WTC11 (cell line): ENCODE measurements around the gene FHAD1. TPM values are rescaled to one million over a fixed set of nuclear protein-coding genes. Genes with fewer than 3 reads are reported as not detected.

Experiments used
- ATAC-seq: fragments of 200-7000 bp; cut with Tn5 transposase; 2 replicates; pipeline ENCODE4 v1.10.0; 2021; ENCODE audit warnings: mild to moderate bottlenecking, moderate library complexity
- CTCF ChIA-PET: fragments of 300-600 bp; sonication (Branson Sonifier 250); formaldehyde crosslinking; loops from one replicate; lab custom pipeline; 2021; ENCODE audit warnings: antibody characterized with exemption; lab: Charles Lee
- POLR2A ChIA-PET: fragments of 350-600 bp; sonication (Branson Sonifier 250); formaldehyde crosslinking; loops from one replicate; lab custom pipeline; 2021; ENCODE audit warnings: antibody characterized with exemption; lab: Charles Lee
- DNase-seq: peaks from one replicate; pipeline ENCODE4 v3.0.0; 2021; ENCODE audit warnings: low spot score
- H3K27ac Mint-ChIP-seq: 2 replicates; pipeline ENCODE4 v1.8.0; 2021; ENCODE audit warnings: mixed read lengths
- H3K27me3 Mint-ChIP-seq: 2 replicates; pipeline ENCODE4 v1.8.0; 2021; ENCODE audit warnings: low read depth, mild to moderate bottlenecking, moderate library complexity, mixed read lengths
- H3K36me3 Mint-ChIP-seq: 2 replicates; pipeline ENCODE4 v1.8.0; 2021; ENCODE audit warnings: mixed read lengths
- H3K4me1 Mint-ChIP-seq: 2 replicates; pipeline ENCODE4 v1.8.0; 2022; ENCODE audit warnings: mixed read lengths
- H3K4me3 Mint-ChIP-seq: 2 replicates; pipeline ENCODE4 v1.8.0; 2021; ENCODE audit warnings: mild to moderate bottlenecking, moderate library complexity, mixed read lengths
- H3K9me3 Mint-ChIP-seq: 2 replicates; pipeline ENCODE4 v1.8.0; 2021; ENCODE audit warnings: mixed read lengths
- ARID4B ChIP-seq: sonication (generic); formaldehyde crosslinking; IDR thresholded peaks from 2 replicates; pipeline ENCODE4 v1.8.0; 2023; ENCODE audit warnings: missing genetic modification reagents, mild to moderate bottlenecking, borderline replicate concordance
- CBFB ChIP-seq: sonication (generic); formaldehyde crosslinking; IDR thresholded peaks from 2 replicates; pipeline ENCODE4 v1.8.1; 2022; ENCODE audit warnings: mild to moderate bottlenecking, low read depth, missing genetic modification reagents
- CREM ChIP-seq: sonication (generic); formaldehyde crosslinking; IDR thresholded peaks from 2 replicates; pipeline ENCODE4 v1.8.1; 2022; ENCODE audit warnings: mild to moderate bottlenecking, missing genetic modification reagents, moderate library complexity
- E2F4 ChIP-seq: sonication (generic); formaldehyde crosslinking; IDR thresholded peaks from 2 replicates; pipeline ENCODE4 v1.8.1; 2022; ENCODE audit warnings: low read depth, mild to moderate bottlenecking, moderate library complexity, missing genetic modification reagents, borderline replicate concordance
- FOXK1 ChIP-seq: sonication (generic); formaldehyde crosslinking; IDR thresholded peaks from 2 replicates; pipeline ENCODE4 v1.8.0; 2022; ENCODE audit warnings: mild to moderate bottlenecking, moderate library complexity, missing genetic modification reagents
- FOXP1 ChIP-seq: sonication (generic); formaldehyde crosslinking; IDR thresholded peaks from 2 replicates; pipeline ENCODE4 v1.8.0; 2022; ENCODE audit warnings: missing genetic modification reagents, mild to moderate bottlenecking, moderate library complexity, borderline replicate concordance
- GABPB1 ChIP-seq: sonication (generic); formaldehyde crosslinking; IDR thresholded peaks from 2 replicates; pipeline ENCODE4 v1.8.1; 2023; ENCODE audit warnings: mild to moderate bottlenecking, missing genetic modification reagents
- IRF1 ChIP-seq: sonication (generic); formaldehyde crosslinking; IDR thresholded peaks from 2 replicates; pipeline ENCODE4 v1.8.0; 2023; ENCODE audit warnings: missing genetic modification reagents
- JAZF1 ChIP-seq: fragments of 250-450 bp; sonication (Bioruptor Pico); IDR thresholded peaks from 2 replicates; pipeline ENCODE4 v1.9.0; 2021; ENCODE audit warnings: moderate library complexity, mild to moderate bottlenecking, inconsistent platforms
- MLX ChIP-seq: sonication (generic); formaldehyde crosslinking; IDR thresholded peaks from 2 replicates; pipeline ENCODE4 v1.8.1; 2023; ENCODE audit warnings: mild to moderate bottlenecking, missing genetic modification reagents, moderate library complexity
- MYBL2 ChIP-seq: sonication (generic); formaldehyde crosslinking; IDR thresholded peaks from 2 replicates; pipeline ENCODE4 v1.8.1; 2023; ENCODE audit warnings: mild to moderate bottlenecking, moderate library complexity, missing genetic modification reagents
- NFE2L1 ChIP-seq: sonication (generic); formaldehyde crosslinking; IDR thresholded peaks from 2 replicates; pipeline ENCODE4 v1.8.1; 2023; ENCODE audit warnings: missing genetic modification reagents
- OVOL2 ChIP-seq: fragments of 250-450 bp; sonication (Bioruptor Pico); IDR thresholded peaks from 2 replicates; pipeline ENCODE4 v1.9.0; 2021; ENCODE audit warnings: mild to moderate bottlenecking, borderline replicate concordance
- RORB ChIP-seq: fragments of 250-450 bp; sonication (Bioruptor Pico); IDR thresholded peaks from 2 replicates; pipeline ENCODE4 v1.9.0; 2021; ENCODE audit warnings: mild to moderate bottlenecking
- SMAD4 ChIP-seq: sonication (generic); formaldehyde crosslinking; IDR thresholded peaks from 2 replicates; pipeline ENCODE4 v1.8.0; 2022; ENCODE audit warnings: mild to moderate bottlenecking, missing genetic modification reagents
- TP53 ChIP-seq: sonication (generic); formaldehyde crosslinking; IDR thresholded peaks from 2 replicates; pipeline ENCODE4 v1.8.1; 2023; ENCODE audit warnings: mild to moderate bottlenecking, missing genetic modification reagents
- ZNF121 ChIP-seq: sonication (generic); formaldehyde crosslinking; IDR thresholded peaks from 2 replicates; pipeline ENCODE4 v1.8.0; 2023; ENCODE audit warnings: missing genetic modification reagents
- ZNF232 ChIP-seq: sonication (generic); formaldehyde crosslinking; IDR thresholded peaks from 2 replicates; pipeline ENCODE4 v1.8.0; 2022; ENCODE audit warnings: mild to moderate bottlenecking, missing genetic modification reagents
- ZNF423 ChIP-seq: fragments of 250-450 bp; sonication (Bioruptor Pico); IDR thresholded peaks from 2 replicates; pipeline ENCODE4 v2.1.2; 2022; ENCODE audit warnings: mild to moderate bottlenecking, moderate library complexity
- ZNF671 ChIP-seq: fragments of 250-450 bp; sonication (Bioruptor Pico); IDR thresholded peaks from 2 replicates; pipeline ENCODE4 v1.8.0; 2021; ENCODE audit warnings: mild to moderate bottlenecking
- total RNA-seq: library from RNA; stranded (reverse); gene quantifications from 3 replicates; pipeline ENCODE4 v1.2.3, GENCODE V29; 2021
- TF ChIP-seq, protein P1 (sequence below): fragments of 250-450 bp; sonication (Bioruptor Pico); IDR thresholded peaks from 2 replicates; pipeline ENCODE4 v2.1.2; 2022; ENCODE audit warnings: mild to moderate bottlenecking, moderate library complexity
- TF ChIP-seq, protein P2 (sequence below): sonication (generic); formaldehyde crosslinking; conservative IDR thresholded peaks from 2 replicates; pipeline ENCODE4 v1.8.1; 2022; ENCODE audit warnings: mild to moderate bottlenecking, missing genetic modification reagents

FHAD1 gene
- total RNA-seq, 1 experiment from 2014 or later, result 3.0 TPM

GRCh38 chr1:15420853-15421465 lies 173.9 kb downstream of the FHAD1 start:
- Mint-ChIP-seq H3K4me1 (0 out of 2 replicates have a peak, but pooled peaks cover 2% of the 10 kb centered on the region), H3K9me3 (peaks cover 5% of the 10 kb centered on the region), H3K27me3 (no peaks in the 10 kb centered on the region; the same call in 1 of the 2 replicates), H3K27ac (no peak overlapping the region), H3K36me3 (peaks cover 7% of the 10 kb centered on the region), H3K4me3 (no peak overlapping the region)
- ChIA-PET CTCF (interaction anchor here (0.5 to 1.8 kb wide), 2 partner anchors 23 to 97 kb away, joined by 3 to 8 read pairs; no protein-coding TSS in a partner anchor), POLR2A (interaction anchor here (1.3 kb wide), 1 partner anchor 20 kb away, joined by 3 read pairs; no protein-coding TSS in a partner anchor)
- peak; percentile 57; the same call in 1 of the 2 replicates for TF ChIP-seq GABPB1 (CRISPR knock-in tag)
- TF ChIP-seq FOXK1, result no peak
- ATAC-seq, result no peak
- no peak for DNase-seq

DNA sequence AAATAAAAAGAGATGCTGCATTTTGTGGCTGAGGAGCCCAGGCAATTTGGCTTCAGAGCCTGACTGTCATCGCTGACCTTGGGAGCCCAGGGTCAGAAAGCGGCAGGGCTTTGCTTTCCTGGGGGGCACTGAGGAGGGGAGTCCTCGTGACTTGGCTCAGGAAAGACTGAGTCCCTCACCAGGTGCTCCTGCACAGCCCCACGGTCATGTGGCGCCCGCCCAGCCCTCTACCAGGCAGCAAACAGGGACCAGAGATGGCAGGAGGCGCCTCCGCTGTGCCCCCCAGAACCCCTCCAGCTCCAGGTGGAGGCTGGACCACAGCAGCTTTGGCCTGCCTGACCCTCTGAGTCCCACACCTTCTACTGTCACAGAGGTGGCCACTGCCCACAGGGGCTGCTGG lies 175.8 kb downstream of the FHAD1 start:
- TF ChIP-seq E2F4 (CRISPR knock-in tag), result no peak
- TF ChIP-seq MYBL2 (CRISPR knock-in tag), result no peak
- no peak for TF ChIP-seq ZNF121 (CRISPR knock-in tag)
- TF ChIP-seq, protein P1, sequence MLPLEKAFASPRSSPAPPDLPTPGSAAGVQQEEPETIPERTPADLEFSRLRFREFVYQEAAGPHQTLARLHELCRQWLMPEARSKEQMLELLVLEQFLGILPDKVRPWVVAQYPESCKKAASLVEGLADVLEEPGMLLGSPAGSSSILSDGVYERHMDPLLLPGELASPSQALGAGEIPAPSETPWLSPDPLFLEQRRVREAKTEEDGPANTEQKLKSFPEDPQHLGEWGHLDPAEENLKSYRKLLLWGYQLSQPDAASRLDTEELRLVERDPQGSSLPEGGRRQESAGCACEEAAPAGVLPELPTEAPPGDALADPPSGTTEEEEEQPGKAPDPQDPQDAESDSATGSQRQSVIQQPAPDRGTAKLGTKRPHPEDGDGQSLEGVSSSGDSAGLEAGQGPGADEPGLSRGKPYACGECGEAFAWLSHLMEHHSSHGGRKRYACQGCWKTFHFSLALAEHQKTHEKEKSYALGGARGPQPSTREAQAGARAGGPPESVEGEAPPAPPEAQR, result no peak
- no peak for TF ChIP-seq MLX
- no peak for TF ChIP-seq CREM (CRISPR knock-in tag)
- TF ChIP-seq FOXP1 (CRISPR knock-in tag), result no peak
- TF ChIP-seq ZNF671 (CRISPR knock-in tag), result no peak
- no peak for TF ChIP-seq CBFB
- TF ChIP-seq ZNF423, result no peak
- Mint-ChIP-seq H3K9me3 (peaks cover 5% of the 10 kb centered on the region), H3K4me3 (no peak overlapping the region), H3K27me3 (no peaks in the 10 kb centered on the region; the same call in 1 of the 2 replicates), H3K27ac (no peak overlapping the region), H3K4me1 (no peaks in the 10 kb centered on the region), H3K36me3 (peaks cover 7% of the 10 kb centered on the region)
- ATAC-seq (no peak), DNase-seq (no peak)
- ChIA-PET POLR2A (no interaction called here), CTCF (interaction anchor here (0.7 to 1.8 kb wide), 2 partner anchors 9 to 99 kb away, joined by 3 to 8 read pairs; no protein-coding TSS in a partner anchor)

DNA sequence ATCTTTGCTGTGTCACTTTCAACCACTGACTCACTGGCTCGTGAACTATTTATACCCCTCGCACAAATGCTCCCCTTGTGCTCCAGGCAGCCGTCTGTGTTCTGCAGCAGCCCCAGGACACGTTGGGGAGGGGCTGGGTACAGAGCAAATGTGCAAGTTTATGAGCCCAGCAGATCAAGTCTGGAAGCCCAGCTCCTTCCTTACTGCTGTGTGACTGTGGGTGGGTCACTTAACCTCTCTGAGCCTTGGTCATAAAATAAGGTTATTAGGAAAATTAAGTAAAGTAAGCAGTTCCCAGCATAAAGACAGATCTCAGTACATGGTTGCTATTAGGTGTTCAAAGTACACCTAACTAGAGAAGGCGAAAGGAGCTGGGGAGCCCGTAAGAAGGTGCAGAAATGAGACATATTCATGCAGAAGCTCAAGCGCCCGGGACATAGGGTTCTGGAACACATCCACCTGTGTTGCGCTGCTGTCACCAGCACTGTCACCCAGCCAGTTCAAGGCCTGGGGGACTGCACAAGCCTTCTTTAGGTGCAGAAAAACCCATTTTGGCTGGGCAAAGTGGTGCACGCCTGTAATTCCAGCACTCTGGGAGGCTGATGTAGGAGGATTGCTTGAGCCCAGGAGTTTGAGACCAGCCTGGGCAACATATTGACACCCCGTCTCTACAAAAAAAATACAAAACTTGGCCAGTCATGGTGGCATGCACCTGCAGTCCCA lies 176.5 kb downstream of the FHAD1 start:
- ATAC-seq (no peak), DNase-seq (no peak)
- POLR2A ChIA-PET, result no interaction called here
- no peak overlapping the region for H3K27ac Mint-ChIP-seq
- H3K4me3 Mint-ChIP-seq, result no peak overlapping the region
- CTCF ChIA-PET, result interaction anchor here (0.7 kb wide), 1 partner anchor 9 kb away, joined by 3 read pairs; no protein-coding TSS in a partner anchor
- peaks cover 5% of the 10 kb centered on the region for H3K9me3 Mint-ChIP-seq
- peaks cover 7% of the 10 kb centered on the region for H3K36me3 Mint-ChIP-seq
- no peaks in the 10 kb centered on the region; the same call in 1 of the 2 replicates for H3K27me3 Mint-ChIP-seq
- H3K4me1 Mint-ChIP-seq, result no peaks in the 10 kb centered on the region
- TF ChIP-seq FOXK1, result no peak
- TF ChIP-seq RORB (CRISPR knock-in tag), result no peak
- TF ChIP-seq FOXP1 (CRISPR knock-in tag), result no peak
- TF ChIP-seq ARID4B (CRISPR knock-in tag), result no peak
- TF ChIP-seq IRF1 (CRISPR knock-in tag), result no peak
- TF ChIP-seq TP53 (CRISPR knock-in tag), result no peak
- no peak for TF ChIP-seq NFE2L1
- TF ChIP-seq ZNF232, result no peak
- TF ChIP-seq SMAD4 (CRISPR knock-in tag), result no peak
- no peak for TF ChIP-seq MLX
- TF ChIP-seq OVOL2, result no peak
- TF ChIP-seq, protein P2, sequence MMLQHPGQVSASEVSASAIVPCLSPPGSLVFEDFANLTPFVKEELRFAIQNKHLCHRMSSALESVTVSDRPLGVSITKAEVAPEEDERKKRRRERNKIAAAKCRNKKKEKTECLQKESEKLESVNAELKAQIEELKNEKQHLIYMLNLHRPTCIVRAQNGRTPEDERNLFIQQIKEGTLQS (CRISPR knock-in tag), result no peak
- no peak for TF ChIP-seq JAZF1
